Fibroblast of upper back skin (primary cell): Measurements from ENCODE around the gene MYO9A.
"Not testable (repeated sequence)": the region's sequence is repeated elsewhere in the genome, so short reads cannot be mapped to it uniquely, and the experiment has no call there.

Source experiments
- DNase-seq: peaks from one replicate; pipeline ENCODE4 v3.0.0-alpha.2; 2013

The MYO9A gene

DNA sequence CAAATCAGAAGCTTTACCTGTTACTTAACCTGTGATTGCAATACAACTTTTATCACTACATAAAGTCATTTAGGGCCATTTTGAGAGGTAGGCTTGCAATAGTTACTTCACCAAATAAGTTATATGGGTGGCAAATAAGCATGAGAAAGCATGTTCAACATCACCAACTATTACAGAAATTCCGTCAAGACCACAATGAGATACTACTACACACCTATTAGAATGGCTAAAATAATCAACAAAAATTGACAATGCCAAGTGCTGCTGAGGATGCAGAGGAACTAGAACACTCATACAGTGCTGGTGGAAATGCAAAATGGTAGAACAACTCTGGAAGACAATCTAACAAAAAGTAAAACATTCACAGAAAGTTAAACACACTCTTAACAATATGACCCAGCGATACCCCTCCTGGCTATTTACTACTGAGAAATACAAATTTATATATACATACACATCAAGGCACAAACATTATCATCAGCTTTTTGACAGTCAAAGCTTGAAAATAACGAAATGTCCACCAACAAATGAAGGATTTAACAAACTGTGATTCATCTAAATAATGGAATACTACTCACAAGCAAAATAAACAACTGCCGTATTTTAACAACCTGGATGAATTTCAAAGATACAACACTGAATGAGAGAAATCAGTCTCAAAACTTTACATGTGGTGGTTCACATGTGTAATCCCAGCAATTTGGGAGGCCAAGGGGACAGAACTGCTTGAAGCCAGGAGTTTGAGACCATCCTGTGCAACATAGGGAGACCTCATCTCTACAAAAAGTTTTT lies 82.9 kb downstream of the MYO9A start:
- no peak for DNase-seq

GRCh38 chr15:72034351-72034750 lies 83.6 kb downstream of the MYO9A start:
- no peak for DNase-seq

GRCh38 chr15:72033711-72034110 lies 84.2 kb downstream of the MYO9A start:
- peak; percentile 24 for DNase-seq

GRCh38 chr15:72033285-72033684 lies 84.7 kb downstream of the MYO9A start:
- DNase-seq, result no peak

DNA sequence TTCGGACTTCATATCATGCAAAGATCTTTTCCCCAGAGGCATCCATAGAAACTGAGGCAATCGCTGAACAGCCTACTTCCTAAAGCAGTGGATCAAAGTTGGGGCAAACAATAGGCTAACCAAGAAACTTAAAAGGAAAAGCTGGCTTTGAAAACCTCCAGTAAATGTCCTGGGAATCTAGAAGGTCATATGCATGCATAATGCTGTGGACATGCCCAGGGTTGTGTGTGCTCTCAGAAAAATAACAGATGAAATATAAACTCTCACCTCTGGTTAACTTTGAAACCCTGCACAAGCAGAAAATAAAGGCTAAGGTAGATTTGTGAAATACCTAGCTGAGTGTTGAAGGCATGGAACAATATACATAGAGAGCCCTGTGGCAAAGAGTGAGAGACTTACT lies 96.3 kb downstream of the MYO9A start:
- DNase-seq, result no peak

DNA sequence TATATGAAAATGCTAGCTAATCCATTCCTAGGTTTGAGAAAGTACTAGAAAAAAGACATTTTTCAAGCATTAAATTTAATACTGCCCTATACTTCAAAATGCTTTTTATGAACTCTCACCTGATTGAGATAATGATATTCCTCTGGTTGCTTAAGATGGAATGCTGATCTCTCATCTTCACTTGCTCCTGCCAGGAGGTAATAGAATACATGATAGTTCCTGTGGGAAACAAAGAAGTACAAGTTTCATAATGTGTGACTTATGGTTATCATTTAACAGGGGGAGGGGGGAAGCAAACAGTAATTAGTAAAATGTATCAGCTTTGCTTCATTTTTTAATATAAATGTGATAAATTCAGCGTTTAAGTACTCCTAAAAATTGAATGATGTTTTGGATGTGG lies 97.2 kb downstream of the MYO9A start:
- DNase-seq, result no peak

DNA sequence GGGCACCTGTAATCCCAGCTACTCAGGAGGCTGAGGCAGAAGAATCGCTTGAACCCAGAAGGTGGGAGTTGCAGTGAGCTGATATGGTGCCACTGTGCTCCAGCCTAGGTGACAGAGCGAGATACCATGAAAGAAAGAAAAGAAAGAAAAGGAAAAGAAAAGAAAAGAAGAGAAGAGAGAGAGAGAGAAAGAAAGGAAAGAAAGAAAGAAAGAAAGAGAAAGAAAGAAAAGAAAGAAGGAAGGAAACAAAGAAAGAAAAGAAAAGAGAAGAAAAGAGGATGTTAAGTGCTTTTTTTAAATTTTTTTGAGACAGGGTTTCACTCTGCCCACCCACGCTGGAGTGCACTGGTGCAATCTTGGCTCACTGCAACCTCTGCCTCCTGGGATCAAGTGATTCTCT lies 103.4 kb downstream of the MYO9A start:
- DNase-seq, result not testable (repeated sequence)

- no peak for DNase-seq
These were observed 104.2 kb downstream of the MYO9A start for GRCh38 chr15:72013703-72014102.

DNA sequence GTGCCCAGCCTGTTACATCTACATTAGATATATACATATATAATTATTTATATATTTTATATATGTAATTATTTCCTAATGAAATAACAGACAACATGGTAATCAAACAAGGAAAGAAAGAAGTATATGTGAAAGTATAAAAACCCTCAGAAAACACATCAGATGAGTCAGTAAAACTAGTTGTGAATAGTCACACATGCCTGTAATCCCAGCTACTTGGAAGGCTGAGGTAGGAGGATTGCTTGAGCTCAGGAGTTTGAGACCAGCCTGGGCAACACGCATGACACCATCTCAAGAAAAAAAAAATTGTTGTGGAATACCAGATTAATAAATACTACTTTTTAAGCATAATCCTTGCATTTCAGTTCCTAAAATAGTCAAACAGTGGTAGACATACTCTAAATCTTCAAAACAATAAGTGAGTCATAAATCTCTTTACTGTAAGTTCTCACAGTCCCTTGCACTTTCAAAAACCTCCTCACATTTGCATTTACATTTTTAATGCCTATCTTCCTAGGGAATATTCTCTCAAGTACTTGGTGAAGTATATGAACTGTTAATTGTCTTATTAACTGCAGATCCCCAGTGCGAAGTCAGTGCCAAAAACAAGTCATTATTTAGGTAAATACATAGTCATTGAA lies 106.5 kb downstream of the MYO9A start:
- DNase-seq, result no peak

DNA sequence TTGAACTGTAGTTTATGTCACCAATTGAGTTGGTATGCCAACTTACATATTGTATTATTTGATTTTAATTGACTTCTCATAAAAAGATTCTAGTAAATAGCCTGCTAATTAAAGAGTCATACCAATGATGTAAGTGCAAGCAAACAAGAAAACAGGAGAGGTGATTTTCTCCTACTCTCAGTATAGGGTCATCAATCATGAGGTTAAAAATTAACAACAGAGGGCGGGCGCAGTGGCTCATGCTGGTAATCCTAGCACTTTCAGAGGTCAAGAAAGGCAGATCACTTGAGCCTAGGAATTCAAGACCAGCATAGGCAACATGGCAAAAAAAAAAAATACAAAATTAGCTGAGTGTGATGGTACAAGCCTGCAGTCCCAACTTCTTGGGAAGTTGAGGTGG lies 108.7 kb downstream of the MYO9A start:
- no peak for DNase-seq

DNA sequence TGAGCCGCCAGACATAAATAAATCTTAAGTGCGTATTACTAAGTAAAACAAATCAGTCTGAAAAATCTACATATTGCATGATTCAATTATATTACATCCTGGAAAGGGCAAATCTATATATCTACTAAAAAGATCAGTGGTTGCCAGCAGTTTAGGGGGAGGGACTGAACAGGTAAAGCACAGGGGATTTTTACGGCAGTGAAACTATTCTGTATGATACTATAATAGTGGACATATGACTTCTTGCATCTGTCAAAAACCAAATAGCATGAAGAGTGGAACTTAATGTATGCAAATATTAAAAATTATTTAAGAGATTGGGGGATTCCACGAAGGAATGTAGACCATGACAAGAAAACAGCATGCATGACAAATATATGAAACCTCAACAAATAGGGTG lies 111.6 kb downstream of the MYO9A start:
- no peak for DNase-seq

DNA sequence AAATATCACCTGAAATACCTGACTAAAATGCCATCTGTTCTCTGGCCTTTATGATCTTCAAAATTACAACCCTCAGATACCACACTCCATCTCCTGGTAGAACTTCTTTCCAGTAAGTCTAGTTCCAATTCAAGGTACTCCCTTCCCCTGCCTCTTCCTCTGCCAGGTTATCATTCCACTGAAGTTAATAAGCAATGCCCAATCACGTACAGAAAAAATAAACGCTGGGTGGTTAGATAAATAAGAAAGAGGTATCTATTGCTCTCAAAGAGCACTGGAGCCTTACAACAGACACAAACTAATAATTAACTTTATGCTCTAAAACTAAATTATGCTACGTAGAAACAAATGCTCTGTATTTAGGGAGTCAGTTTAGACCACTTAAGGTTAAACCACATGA lies 112.5 kb downstream of the MYO9A start:
- DNase-seq, result no peak

DNA sequence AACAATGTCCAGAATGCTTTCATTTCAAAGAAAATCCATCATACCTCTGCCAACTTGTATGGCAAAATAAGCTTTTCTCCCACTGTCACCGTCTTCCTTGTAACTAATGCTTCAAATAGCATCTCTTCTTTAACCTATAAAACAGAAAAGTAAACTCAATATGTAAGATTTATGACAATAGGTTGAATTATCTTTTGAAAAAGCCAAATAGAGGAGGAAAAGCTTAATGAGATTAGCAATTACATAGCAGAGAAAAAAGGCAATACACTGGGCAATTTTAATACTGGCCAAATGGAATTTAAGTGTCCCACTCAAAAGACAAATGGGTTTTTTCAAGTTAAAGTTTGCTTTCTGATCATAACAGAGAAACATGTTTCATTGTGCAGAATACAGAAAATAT lies 118.1 kb downstream of the MYO9A start:
- DNase-seq, result no peak

GRCh38 chr15:71998717-71999116 lies 119.2 kb downstream of the MYO9A start:
- not testable (repeated sequence) for DNase-seq

- DNase-seq, result peak; percentile 17
These were observed 120.3 kb downstream of the MYO9A start for GRCh38 chr15:71997691-71998090.

DNA sequence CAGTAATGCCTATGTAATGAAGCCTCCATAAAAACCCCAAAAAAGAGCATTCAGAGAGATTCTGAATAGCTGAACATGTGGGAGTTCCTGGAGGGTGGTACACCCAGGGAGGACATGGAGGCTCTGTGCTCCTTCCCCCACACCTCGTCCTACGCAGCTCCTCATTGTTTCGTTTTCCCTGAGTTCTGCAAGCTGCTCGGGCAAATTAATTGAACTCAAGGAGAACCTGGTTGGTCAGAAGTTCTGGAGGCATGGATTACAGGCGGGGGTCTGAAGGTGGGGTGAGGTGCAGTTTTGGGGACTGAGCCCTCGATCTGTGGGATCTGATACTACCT lies 142.2 kb downstream of the MYO9A start:
- DNase-seq, result no peak

DNA sequence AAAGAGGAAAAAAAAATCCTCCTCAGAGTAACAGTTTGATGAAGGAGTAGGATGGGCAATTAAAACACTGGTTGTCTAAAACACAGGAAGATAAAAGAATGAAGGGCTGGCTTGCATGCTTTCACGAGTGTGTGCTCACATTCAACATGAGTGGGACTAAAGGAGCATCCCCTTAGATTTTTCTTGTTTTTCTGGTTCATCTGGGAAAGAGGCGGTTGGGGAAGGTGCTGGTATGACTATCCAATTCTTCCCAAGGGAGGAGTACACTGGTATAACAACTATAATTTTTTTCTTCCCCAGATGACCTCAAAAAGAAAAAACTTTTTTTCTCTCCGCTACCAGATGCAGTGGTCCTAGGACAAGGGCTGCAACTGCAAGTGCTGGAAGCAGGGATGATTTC lies 143.7 kb downstream of the MYO9A start:
- DNase-seq, result no peak

- DNase-seq, result no peak
These were observed 144.6 kb downstream of the MYO9A start for GRCh38 chr15:71973366-71973765.

DNA sequence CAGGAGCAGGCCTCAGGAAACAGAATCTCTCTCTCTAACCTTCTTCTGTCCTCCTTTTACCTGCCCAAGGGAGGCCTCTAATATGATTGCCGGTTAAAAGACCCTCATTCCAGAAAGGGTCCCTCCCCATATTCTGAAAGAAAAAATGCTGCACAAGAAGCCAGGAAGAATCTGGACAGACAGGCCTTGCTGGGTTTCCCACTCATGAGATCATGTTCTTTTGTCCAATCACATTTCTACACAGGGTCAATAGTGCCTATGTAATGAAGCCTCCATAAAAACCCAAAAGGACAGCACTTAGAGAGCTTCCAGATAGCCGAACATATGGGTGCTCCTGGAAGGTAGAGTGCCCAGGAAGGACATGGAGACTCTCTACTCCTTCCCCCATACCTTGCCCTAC lies 146.0 kb downstream of the MYO9A start:
- no peak for DNase-seq

GRCh38 chr15:71970435-71970834 lies 147.5 kb downstream of the MYO9A start:
- no peak for DNase-seq

GRCh38 chr15:71962537-71962936 lies 155.4 kb downstream of the MYO9A start:
- DNase-seq, result no peak

GRCh38 chr15:71957026-71957425 lies 160.9 kb downstream of the MYO9A start:
- DNase-seq, result no peak

DNA sequence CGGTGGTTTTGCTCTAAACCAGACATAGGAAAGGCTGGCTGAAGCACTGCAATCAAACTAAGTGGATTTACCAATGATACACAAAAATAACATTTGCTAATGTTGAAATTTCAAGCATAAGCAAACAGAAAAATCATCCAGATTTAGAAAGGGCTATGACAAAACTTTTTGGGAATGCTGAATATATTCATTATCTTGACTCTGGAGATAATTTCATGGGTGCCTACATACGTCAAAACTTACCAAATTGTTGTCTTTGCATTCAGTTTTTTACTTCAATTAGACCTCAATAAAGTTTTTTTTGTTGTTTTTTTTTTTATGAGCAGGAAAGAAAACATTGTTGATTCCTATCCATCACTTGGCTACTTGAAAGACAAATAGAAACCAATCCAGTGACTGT lies 166.8 kb downstream of the MYO9A start:
- DNase-seq, result no peak

- DNase-seq, result no peak
These were observed 172.9 kb downstream of the MYO9A start for GRCh38 chr15:71945012-71945411.

DNA sequence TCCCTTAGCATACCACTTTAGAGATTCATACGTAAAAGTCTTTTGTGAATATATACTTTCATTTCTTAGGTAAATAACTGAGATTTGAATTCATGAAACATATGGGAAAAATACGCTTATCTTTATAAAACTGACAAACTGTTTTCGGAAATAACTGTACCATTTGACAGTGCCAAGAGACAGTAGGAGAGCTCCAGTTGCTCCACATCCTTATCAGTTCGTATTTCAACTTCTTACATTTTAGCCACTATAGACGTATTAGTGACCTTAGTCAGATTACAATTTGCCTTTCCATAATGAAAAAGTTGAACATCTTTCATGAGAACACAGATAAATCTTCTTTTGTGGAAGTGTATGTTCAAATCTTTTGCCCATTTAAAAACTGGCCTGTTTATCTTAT lies 174.1 kb downstream of the MYO9A start:
- DNase-seq, result no peak
